GM12801 (cell line): ENCODE results near the gene ST6GALNAC1.

ENCODE experiments used
- CTCF ChIP-seq: IDR thresholded peaks from one replicate; pipeline ENCODE4 v1.5.1; 2011; ENCODE audit warnings: control low read depth; ENCODE audit not compliant: insufficient read length; ENCODE audit errors: extremely low read depth

ST6GALNAC1 gene

GRCh38 chr17:76640550-76641380, 2.8 kb downstream of the ST6GALNAC1 start:
- no peak for TF ChIP-seq CTCF

GRCh38 chr17:76638263-76638662, 5.3 kb downstream of the ST6GALNAC1 start:
- TF ChIP-seq CTCF: no peak

- no peak for TF ChIP-seq CTCF
These were observed 7.7 kb downstream of the ST6GALNAC1 start for GRCh38 chr17:76635659-76636360.

- no peak for TF ChIP-seq CTCF
These were observed 8.5 kb downstream of the ST6GALNAC1 start for GRCh38 chr17:76635039-76635438.

GRCh38 chr17:76633628-76634328, 9.8 kb downstream of the ST6GALNAC1 start:
- TF ChIP-seq CTCF: no peak

- no peak for TF ChIP-seq CTCF
These were observed 11.6 kb downstream of the ST6GALNAC1 start for GRCh38 chr17:76631821-76632565.
